ENCODE measurements around the gene NRXN3.

The NRXN3 gene

GRCh38 chr14:79833781-79834180, 1663.6 kb downstream of the NRXN3 start:
- DNase-seq (ENCODE audit: low read depth in 1 of 2, low spot score in 1 of 2): no peak

GRCh38 chr14:79834868-79835267, 1664.7 kb downstream of the NRXN3 start:
- no peak for DNase-seq (ENCODE audit: low read depth in 1 of 2, low spot score in 1 of 2)

- DNase-seq (ENCODE audit: low read depth in 1 of 2, low spot score in 1 of 2): no peak
These were observed 1666.4 kb downstream of the NRXN3 start for GRCh38 chr14:79836577-79836976.

- DNase-seq (ENCODE audit: low read depth in 1 of 2, low spot score in 1 of 2): no peak
These were observed 1667.5 kb downstream of the NRXN3 start for GRCh38 chr14:79837699-79838098.

GRCh38 chr14:79840103-79840502, 1669.9 kb downstream of the NRXN3 start:
- DNase-seq (ENCODE audit: low read depth in 1 of 2, low spot score in 1 of 2): no peak

GRCh38 chr14:79840831-79841230, 1670.7 kb downstream of the NRXN3 start:
- no peak for DNase-seq (ENCODE audit: low read depth in 1 of 2, low spot score in 1 of 2)

- no peak for DNase-seq (ENCODE audit: low read depth in 1 of 2, low spot score in 1 of 2)
These were observed 1671.3 kb downstream of the NRXN3 start for GRCh38 chr14:79841433-79841832.

- no peak for DNase-seq (ENCODE audit: low read depth in 1 of 2, low spot score in 1 of 2)
These were observed 1672.1 kb downstream of the NRXN3 start for GRCh38 chr14:79842270-79842669.

GRCh38 chr14:79852950-79853744, 1683.0 kb downstream of the NRXN3 start:
- no peak for DNase-seq (ENCODE audit: low read depth in 1 of 2, low spot score in 1 of 2)

- DNase-seq (ENCODE audit: low read depth in 1 of 2, low spot score in 1 of 2): no peak
These were observed 1685.6 kb downstream of the NRXN3 start for GRCh38 chr14:79855789-79856188.

GRCh38 chr14:79856381-79856780, 1686.2 kb downstream of the NRXN3 start:
- no peak for DNase-seq (ENCODE audit: low read depth in 1 of 2, low spot score in 1 of 2)

GRCh38 chr14:79861111-79861510, 1690.9 kb downstream of the NRXN3 start:
- DNase-seq (ENCODE audit: low read depth in 1 of 2, low spot score in 1 of 2): no peak

- no peak for DNase-seq (ENCODE audit: low read depth in 1 of 2, low spot score in 1 of 2)
These were observed 1691.9 kb downstream of the NRXN3 start for GRCh38 chr14:79862045-79862444.

- no peak for DNase-seq (ENCODE audit: low read depth in 1 of 2, low spot score in 1 of 2)
These were observed 1701.0 kb downstream of the NRXN3 start for GRCh38 chr14:79871136-79871535.

- no peak for DNase-seq (ENCODE audit: low read depth in 1 of 2, low spot score in 1 of 2)
These were observed 1708.1 kb downstream of the NRXN3 start for GRCh38 chr14:79878229-79878628.

GRCh38 chr14:79878785-79879184, 1708.6 kb downstream of the NRXN3 start:
- no peak for DNase-seq (ENCODE audit: low read depth in 1 of 2, low spot score in 1 of 2)

GRCh38 chr14:79881299-79881698, 1711.1 kb downstream of the NRXN3 start:
- no peak for DNase-seq (ENCODE audit: low read depth in 1 of 2, low spot score in 1 of 2)

- DNase-seq (ENCODE audit: low read depth in 1 of 2, low spot score in 1 of 2): no peak
These were observed 1720.4 kb downstream of the NRXN3 start for GRCh38 chr14:79890527-79890926.

- DNase-seq (ENCODE audit: low read depth in 1 of 2, low spot score in 1 of 2): no peak
These were observed 1725.8 kb downstream of the NRXN3 start for GRCh38 chr14:79896009-79896408.

- no peak for DNase-seq (ENCODE audit: low read depth in 1 of 2, low spot score in 1 of 2)
These were observed 1729.4 kb downstream of the NRXN3 start for GRCh38 chr14:79899610-79900009.

- no peak for DNase-seq (ENCODE audit: low read depth in 1 of 2, low spot score in 1 of 2)
These were observed 1734.3 kb downstream of the NRXN3 start for GRCh38 chr14:79904497-79904896.

- no peak for DNase-seq (ENCODE audit: low read depth in 1 of 2, low spot score in 1 of 2)
These were observed 1736.8 kb downstream of the NRXN3 start for GRCh38 chr14:79906994-79907393.

- DNase-seq (ENCODE audit: low read depth in 1 of 2, low spot score in 1 of 2): no peak
These were observed 1739.9 kb downstream of the NRXN3 start for GRCh38 chr14:79910086-79910485.

Measured in stimulated activated CD4-positive, alpha-beta T cell treated with anti-CD3 and anti-CD28 coated beads, Interleukin-15, amount 100 ng/mL, for 1 hour (primary cell).